Effector memory CD8-positive, alpha-beta T cell (primary cell): ENCODE measurements around the gene TRPM7.
A peak's percentile ranks its signal among the peaks of the same experiment; 100 is the strongest.

Source experiments
- ATAC-seq: fragments of 150-1000 bp; cut with Tn5 transposase; replicated peaks from 2 replicates; pipeline ENCODE4 v1.10.0; 2021; ENCODE audit warnings: mild to moderate bottlenecking, moderate library complexity
- DNase-seq, 3 experiments: peaks; one replicate each; pipeline ENCODE4 v3.0.0; 2021
- H3K27ac Mint-ChIP-seq, 2 donors: one replicate each; pipeline ENCODE4 v1.8.0; 2022; ENCODE audit warnings: mild to moderate bottlenecking in 2 of 2, mixed read lengths in 2 of 2, moderate library complexity in 2 of 2
- H3K27me3 Mint-ChIP-seq, 2 donors: one replicate each; pipeline ENCODE4 v1.8.0; 2022; ENCODE audit warnings: mixed read lengths in 2 of 2
- H3K36me3 Mint-ChIP-seq: one replicate; pipeline ENCODE4 v1.8.0; 2022; ENCODE audit warnings: mild to moderate bottlenecking, moderate library complexity, mixed read lengths; ENCODE audit not compliant: insufficient read depth
- H3K4me1 Mint-ChIP-seq, 2 donors: one replicate each; pipeline ENCODE4 v1.8.0; 2022; ENCODE audit warnings: low read depth in 2 of 2, mixed read lengths in 2 of 2
- H3K4me3 Mint-ChIP-seq, 2 donors: one replicate each; pipeline ENCODE4 v1.8.0; 2022; ENCODE audit warnings: mild to moderate bottlenecking in 2 of 2, mixed read lengths in 2 of 2, moderate library complexity in 2 of 2
- H3K9me3 Mint-ChIP-seq, 2 donors: one replicate each; pipeline ENCODE4 v1.8.0; 2022; ENCODE audit warnings: mixed read lengths in 2 of 2

Gene TRPM7

DNA sequence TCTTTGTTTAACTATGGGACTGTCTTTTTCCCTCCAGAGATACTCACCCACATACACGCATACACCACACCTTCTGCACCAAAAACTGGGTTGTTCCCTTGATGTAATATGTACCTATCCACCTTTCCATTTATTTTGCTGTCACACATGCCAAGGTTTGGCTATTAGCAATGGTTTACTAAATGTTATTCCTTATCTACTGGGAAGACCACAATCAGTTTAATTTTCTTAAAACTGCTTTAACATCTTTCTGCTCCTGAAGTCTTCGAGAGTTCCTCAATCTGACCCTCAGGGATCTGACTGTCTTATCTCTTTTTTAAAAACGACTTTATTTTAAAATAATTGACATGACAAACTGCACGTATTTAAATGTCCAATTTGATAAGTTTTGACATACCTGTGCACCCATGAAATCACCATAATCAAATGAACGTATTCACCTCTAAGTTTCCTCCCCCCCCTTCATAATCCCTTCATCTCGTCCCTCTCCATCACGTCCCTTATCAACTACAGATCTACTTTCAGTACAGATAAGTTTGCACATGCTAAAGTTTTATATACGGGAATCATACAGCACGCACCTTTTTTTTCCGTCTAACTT lies 805 bp upstream of the TRPM7 start:
- peaks cover 49% of the 10 kb centered on the region for H3K36me3 Mint-ChIP-seq
- peaks cover 34 to 43% of the 10 kb centered on the region in 2 donors for H3K4me1 Mint-ChIP-seq
- no peaks in the 10 kb centered on the region for H3K27me3 Mint-ChIP-seq
- DNase-seq (no peak), ATAC-seq (no peak)
- peak overlapping the region; percentile 99 to 100 for H3K4me3 Mint-ChIP-seq
- H3K27ac Mint-ChIP-seq = peak overlapping the region; percentile 99
- no peaks in the 10 kb centered on the region for H3K9me3 Mint-ChIP-seq

DNA sequence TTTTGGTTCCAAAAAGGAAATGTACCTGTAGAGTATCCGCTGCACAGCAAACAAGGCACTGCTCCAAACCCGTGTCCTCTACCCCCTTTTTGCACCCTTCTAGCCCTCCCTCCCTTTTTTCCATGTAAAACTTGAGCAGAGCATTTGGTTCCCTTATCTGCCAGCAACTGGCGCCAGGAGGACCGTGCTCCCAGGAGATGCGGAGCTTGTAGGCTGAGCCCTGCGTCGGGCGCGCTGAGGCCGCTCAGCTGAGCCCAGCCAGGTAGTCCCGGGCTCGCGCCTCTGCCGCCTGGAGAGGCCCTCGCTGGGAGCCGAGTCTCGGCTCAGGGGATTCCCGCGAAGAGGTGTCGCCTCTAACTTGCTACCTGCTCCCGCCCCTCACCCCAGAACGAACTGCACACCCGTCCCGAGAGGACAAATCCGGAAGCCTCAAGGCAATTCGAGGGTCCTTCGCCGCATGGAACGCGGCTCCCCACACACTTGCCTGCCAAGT lies 575 bp downstream of the TRPM7 start:
- peaks cover 55% of the 10 kb centered on the region for H3K36me3 Mint-ChIP-seq
- ATAC-seq (peak; percentile 75), DNase-seq (peak; percentile 68 to 69 (median 68))
- H3K27ac Mint-ChIP-seq = peak overlapping the region; percentile 99
- no peaks in the 10 kb centered on the region for H3K27me3 Mint-ChIP-seq
- no peaks in the 10 kb centered on the region for H3K9me3 Mint-ChIP-seq
- peak overlapping the region; percentile 99 to 100 for H3K4me3 Mint-ChIP-seq
- H3K4me1 Mint-ChIP-seq = peaks cover 42 to 51% of the 10 kb centered on the region in 2 donors

DNA sequence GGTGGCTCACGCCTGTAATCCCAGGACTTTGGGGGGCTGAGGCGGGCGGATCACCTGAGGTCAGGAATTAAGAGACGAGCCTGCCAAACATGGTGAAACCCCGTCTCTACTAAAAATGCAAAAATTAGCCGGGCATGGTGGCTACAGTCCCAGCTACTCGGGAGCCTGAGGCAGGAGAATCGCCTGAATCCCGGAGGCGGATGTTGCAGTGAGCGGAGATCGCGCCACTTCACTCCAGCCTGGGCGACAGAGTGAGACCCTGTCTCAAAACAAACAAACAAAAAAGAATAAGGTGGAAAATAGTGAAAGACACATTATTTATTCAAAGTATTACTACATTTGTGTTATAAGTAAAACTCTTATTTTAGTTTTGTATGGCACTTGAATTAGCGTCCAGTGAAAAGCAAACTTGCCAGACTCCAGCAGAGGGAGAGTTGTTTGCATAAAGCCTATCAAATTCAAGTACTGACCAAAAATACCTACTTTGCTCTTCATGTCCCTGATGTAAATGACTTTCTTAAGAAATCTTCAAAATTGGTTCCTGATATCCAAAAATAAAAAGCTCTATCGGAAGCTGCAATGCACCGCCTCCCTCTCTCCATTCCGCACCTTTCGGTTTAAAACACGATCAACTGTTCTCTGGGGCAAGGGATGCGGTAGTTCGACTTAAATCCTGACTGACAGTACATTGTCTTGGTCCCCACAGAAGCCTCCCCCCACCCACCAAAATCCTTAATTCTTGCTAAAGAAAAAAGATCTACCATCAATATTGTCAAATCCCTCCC lies 1.2 kb downstream of the TRPM7 start:
- ATAC-seq (no peak), DNase-seq (no peak)
- Mint-ChIP-seq H3K36me3 (peaks cover 55% of the 10 kb centered on the region), H3K27ac (peak overlapping the region; percentile 99), H3K4me1 (peaks cover 42 to 54% of the 10 kb centered on the region in 2 donors), H3K9me3 (no peaks in the 10 kb centered on the region), H3K4me3 (peak overlapping the region; percentile 99 to 100), H3K27me3 (no peaks in the 10 kb centered on the region)

GRCh38 chr15:50681467-50681866 lies 5.1 kb downstream of the TRPM7 start:
- ATAC-seq (no peak), DNase-seq (no peak)
- Mint-ChIP-seq H3K27ac (peak overlapping the region in 1 of 2 donors; percentile 73), H3K9me3 (no peaks in the 10 kb centered on the region), H3K36me3 (peaks cover 56% of the 10 kb centered on the region), H3K4me1 (peaks cover 36 to 45% of the 10 kb centered on the region in 2 donors), H3K27me3 (no peaks in the 10 kb centered on the region), H3K4me3 (peak overlapping the region in 1 of 2 donors; percentile 7)

GRCh38 chr15:50676799-50677483 lies 9.7 kb downstream of the TRPM7 start:
- H3K4me3 Mint-ChIP-seq = no peak overlapping the region

GRCh38 chr15:50675535-50676144 lies 11.0 kb downstream of the TRPM7 start:
- H3K27ac Mint-ChIP-seq = peak overlapping the region; percentile 10 to 67
- H3K27me3 Mint-ChIP-seq = no peaks in the 10 kb centered on the region
- H3K9me3 Mint-ChIP-seq = no peaks in the 10 kb centered on the region
- DNase-seq (peak; percentile 11 to 23 (median 13)), ATAC-seq (peak; percentile 24)
- H3K4me3 Mint-ChIP-seq = no peak overlapping the region
- H3K36me3 Mint-ChIP-seq = peaks cover 33% of the 10 kb centered on the region
- H3K4me1 Mint-ChIP-seq = peaks cover 5 to 21% of the 10 kb centered on the region in 2 donors

More at GRCh38 chr15:50676799-50677483, 9.7 kb downstream of the TRPM7 start:
- Mint-ChIP-seq H3K27ac (peak overlapping the region; percentile 3 to 59), H3K27me3 (no peaks in the 10 kb centered on the region), H3K4me1 (peaks cover 12 to 27% of the 10 kb centered on the region in 2 donors), H3K9me3 (no peaks in the 10 kb centered on the region), H3K36me3 (peaks cover 34% of the 10 kb centered on the region)
- ATAC-seq = no peak
- no peak for DNase-seq

DNA sequence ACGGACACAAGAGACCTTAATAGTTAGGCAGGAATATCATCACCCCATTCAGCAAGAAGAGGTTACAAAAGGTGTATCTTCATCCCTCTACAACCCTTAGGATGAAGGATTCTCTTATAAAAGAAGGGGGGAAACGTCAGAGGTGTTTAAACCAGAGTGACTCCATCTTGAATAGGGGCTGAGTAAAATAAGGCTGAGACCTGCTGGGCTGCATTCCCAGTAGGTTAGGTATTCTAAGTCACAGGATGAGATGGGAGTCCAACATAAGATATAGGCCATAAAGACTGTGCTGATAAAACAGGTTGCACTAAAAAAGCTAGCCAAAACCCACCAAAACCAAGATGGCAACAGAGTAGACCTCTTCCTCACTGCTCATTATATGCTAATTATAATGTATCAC lies 16.5 kb downstream of the TRPM7 start:
- ATAC-seq (no peak), DNase-seq (no peak)
- Mint-ChIP-seq H3K36me3 (peaks cover 29% of the 10 kb centered on the region), H3K4me3 (no peak overlapping the region), H3K9me3 (no peaks in the 10 kb centered on the region), H3K4me1 (peaks cover 5 to 37% of the 10 kb centered on the region in 2 donors), H3K27me3 (no peaks in the 10 kb centered on the region), H3K27ac (peak overlapping the region in 1 of 2 donors; percentile 60)

- Mint-ChIP-seq H3K4me1 (peaks cover 5 to 36% of the 10 kb centered on the region in 2 donors), H3K4me3 (no peak overlapping the region), H3K27ac (peak overlapping the region in 1 of 2 donors; percentile 60), H3K36me3 (peaks cover 27% of the 10 kb centered on the region), H3K9me3 (no peaks in the 10 kb centered on the region), H3K27me3 (no peaks in the 10 kb centered on the region)
- DNase-seq = no peak
- ATAC-seq = no peak
These were observed 17.0 kb downstream of the TRPM7 start for GRCh38 chr15:50669611-50670010.

GRCh38 chr15:50665938-50666337 lies 20.7 kb downstream of the TRPM7 start:
- ATAC-seq (no peak), DNase-seq (no peak)
- H3K36me3 Mint-ChIP-seq = peaks cover 41% of the 10 kb centered on the region
- H3K4me1 Mint-ChIP-seq = peaks cover 10 to 37% of the 10 kb centered on the region in 2 donors
- no peak overlapping the region for H3K4me3 Mint-ChIP-seq
- no peaks in the 10 kb centered on the region for H3K9me3 Mint-ChIP-seq
- H3K27me3 Mint-ChIP-seq = no peaks in the 10 kb centered on the region
- peak overlapping the region in 1 of 2 donors; percentile 52 for H3K27ac Mint-ChIP-seq

DNA sequence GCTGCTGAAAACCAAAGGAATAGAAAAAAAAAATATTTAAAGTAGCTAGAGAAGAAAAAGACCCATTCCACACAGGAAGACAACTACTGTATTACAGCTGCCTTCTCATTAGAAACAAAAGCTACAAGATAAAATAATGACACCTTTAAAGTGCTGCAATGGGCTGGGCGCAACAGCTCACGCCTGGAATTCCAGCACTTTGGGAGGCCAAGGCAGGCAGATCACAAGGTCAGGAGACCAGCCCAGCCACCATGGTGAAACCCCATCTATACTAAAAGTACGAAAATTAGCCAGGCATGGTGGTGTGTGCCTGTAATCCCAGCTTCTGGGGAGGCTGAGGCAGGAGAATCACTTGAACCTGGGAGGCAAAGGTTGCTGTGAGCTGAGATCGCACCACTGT lies 31.0 kb downstream of the TRPM7 start:
- no peak for DNase-seq
- H3K4me1 Mint-ChIP-seq = peaks cover 8 to 18% of the 10 kb centered on the region in 2 donors
- H3K9me3 Mint-ChIP-seq = no peaks in the 10 kb centered on the region
- peaks cover 98% of the 10 kb centered on the region for H3K36me3 Mint-ChIP-seq
- no peaks in the 10 kb centered on the region for H3K27me3 Mint-ChIP-seq
- no peak for ATAC-seq
- no peak overlapping the region for H3K4me3 Mint-ChIP-seq
- peak overlapping the region; percentile 75 to 83 for H3K27ac Mint-ChIP-seq

DNA sequence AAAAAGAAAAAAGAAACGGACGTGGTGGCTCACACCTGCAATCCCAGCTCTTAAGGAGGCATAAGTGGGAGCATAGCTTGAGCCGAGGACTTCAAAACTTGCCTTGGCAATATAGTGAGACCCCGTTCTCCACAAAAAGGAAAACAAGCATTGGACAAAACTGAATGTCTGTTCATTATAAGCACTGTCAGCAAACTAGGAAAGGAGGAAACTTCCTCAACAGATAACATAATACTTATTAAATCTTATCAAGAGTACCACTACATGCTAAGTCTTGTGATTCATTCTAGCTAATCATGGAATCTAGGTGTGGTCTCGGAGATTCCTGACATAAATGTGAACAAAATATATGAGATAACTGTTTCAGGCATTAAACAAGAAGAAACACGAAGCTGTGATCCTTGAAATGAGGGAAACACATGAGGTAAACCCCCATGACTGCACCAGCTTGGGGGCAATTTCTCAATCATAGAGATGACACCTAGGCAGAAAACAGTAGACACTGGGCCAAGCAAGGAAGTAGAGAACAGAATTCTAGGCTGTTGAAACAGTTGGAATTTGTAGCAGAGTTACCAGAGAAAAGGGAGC lies 33.3 kb downstream of the TRPM7 start:
- peak overlapping the region; percentile 49 to 57 for H3K27ac Mint-ChIP-seq
- peaks cover 94% of the 10 kb centered on the region for H3K36me3 Mint-ChIP-seq
- H3K9me3 Mint-ChIP-seq = no peaks in the 10 kb centered on the region
- no peak for DNase-seq
- H3K4me3 Mint-ChIP-seq = no peak overlapping the region
- H3K27me3 Mint-ChIP-seq = no peaks in the 10 kb centered on the region
- H3K4me1 Mint-ChIP-seq = peaks cover 8 to 17% of the 10 kb centered on the region in 2 donors
- no peak for ATAC-seq

DNA sequence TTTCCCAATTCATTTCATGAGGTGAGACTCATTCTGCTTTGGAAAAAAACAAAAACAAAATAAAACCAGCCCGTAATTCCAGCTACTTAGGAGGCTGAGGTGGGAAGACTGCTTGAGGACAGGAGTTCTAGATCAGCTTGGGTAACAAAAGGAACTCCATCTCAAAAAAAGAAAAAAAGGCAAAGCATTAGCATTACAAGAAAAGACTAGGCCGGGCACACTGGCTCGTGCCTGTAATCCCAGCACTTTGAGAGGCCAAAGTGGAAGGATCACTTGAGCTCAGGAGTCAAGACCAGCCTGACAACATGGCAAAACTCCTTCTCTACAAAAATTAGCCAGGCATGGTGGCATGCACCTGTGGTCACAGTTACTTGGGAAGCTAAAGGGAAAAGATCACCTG lies 33.9 kb downstream of the TRPM7 start:
- Mint-ChIP-seq H3K27me3 (no peaks in the 10 kb centered on the region), H3K36me3 (peaks cover 94% of the 10 kb centered on the region), H3K9me3 (no peaks in the 10 kb centered on the region), H3K4me3 (no peak overlapping the region), H3K27ac (peak overlapping the region; percentile 19 to 57), H3K4me1 (peaks cover 8 to 17% of the 10 kb centered on the region in 2 donors)
- ATAC-seq (no peak), DNase-seq (no peak)

GRCh38 chr15:50641318-50641717 lies 45.3 kb downstream of the TRPM7 start:
- Mint-ChIP-seq H3K27me3 (no peaks in the 10 kb centered on the region), H3K9me3 (no peaks in the 10 kb centered on the region), H3K36me3 (peaks cover 70% of the 10 kb centered on the region), H3K27ac (peak overlapping the region; percentile 1 to 11), H3K4me3 (no peak overlapping the region), H3K4me1 (peaks cover 4 to 10% of the 10 kb centered on the region in 2 donors)
- DNase-seq = no peak
- no peak for ATAC-seq
